ENCODE measurements around the gene NAPB.
"Not testable (repeated sequence)": the region's sequence is repeated elsewhere in the genome, so short reads cannot be mapped to it uniquely, and the experiment has no call there.

Gene NAPB

DNA sequence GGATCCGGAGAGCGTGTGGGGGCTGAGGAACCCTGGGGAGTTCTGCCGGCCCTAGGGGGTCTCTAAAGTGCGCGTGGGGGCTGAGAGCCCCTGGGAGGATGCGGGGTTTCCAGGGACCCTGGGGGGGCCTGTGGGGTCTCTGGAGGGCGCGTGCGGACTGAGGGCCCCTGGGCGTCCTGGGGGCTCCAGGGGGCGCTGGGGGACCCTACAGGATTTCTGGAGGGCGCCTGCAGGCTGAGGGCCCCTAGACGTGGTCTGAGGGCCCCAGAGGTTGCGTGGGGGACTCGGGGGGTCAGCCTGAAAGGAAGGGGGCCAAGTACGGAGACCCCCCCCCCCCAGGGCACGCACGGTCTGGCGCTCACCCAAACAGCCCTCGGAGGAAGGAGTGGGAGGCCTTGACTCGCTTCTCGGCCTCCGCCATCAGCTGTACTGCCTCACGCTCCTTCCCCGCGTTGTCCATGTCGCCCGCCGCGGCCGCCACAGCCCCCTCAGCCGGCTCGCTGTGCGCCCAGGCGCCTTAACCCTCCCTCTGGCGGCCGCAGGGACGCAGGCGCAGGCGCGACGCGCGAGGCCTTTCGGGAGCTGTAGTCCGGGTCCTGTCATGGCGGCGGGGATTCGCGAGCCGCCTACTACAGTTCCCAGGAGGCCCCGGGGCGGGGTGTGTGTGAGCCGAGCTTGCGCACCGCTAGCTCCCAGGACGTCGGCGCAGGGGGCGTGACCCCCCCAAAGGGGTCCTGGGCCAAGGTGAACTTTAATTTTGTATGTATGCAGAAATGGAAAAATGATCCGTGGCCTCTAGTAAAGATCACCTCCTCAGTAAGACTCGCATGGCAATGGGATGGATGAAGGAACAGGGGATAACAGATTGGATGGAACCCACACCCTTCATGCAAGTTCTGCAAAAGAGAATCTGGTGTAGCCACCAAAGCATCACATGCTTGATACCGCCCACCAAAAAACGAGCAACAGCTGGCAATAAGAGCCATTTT, at the start of gene NAPB:
TSS of gene NAPB (minus strand) at position 546 of the 989 bp plus-strand sequence. CDS start at position 460, 86 bp downstream.
- DNase-seq (ENCODE audit: low read depth in 2 of 2), result peak; percentile 81 to 89

DNA sequence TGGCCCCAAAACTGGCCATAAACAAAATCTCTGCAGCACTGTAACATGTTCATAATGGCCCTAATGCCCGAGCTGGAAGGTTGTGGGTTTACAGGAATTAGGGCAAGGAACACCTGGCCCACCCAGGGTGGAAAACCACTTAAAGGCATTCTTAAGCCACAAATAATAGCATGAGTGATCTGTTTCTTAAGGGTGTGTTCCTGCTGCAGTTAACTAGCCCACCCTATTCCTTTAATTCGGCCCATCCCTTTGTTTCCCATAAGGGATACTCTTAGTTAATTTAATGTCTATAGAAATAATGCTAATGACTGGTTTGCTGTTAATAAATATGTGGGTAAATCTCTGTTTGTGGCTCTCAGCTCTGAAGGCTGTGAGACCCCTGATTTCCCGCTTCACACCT, 45.7 kb upstream of the NAPB start:
- DNase-seq (ENCODE audit: low read depth in 2 of 2), result not testable (repeated sequence)

DNA sequence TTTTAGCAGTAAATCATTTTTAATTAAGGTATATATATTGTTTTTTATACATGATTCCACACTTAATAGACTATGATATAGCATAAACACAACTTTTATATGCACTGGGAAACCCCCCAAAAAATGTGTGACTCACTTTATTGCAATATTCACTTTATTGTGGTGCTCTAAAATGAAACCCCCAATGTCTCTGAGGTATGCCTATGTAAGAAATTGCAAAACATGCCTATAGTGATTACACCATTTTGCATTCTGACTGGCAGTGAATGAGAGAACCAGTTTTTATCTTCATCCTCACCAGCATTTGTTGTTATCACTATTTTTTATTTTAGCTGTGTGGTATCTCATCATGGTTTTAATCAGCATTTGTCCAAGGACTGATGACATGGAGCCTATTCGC, 39.9 kb upstream of the NAPB start:
- DNase-seq (ENCODE audit: low read depth in 2 of 2), result no peak

DNA sequence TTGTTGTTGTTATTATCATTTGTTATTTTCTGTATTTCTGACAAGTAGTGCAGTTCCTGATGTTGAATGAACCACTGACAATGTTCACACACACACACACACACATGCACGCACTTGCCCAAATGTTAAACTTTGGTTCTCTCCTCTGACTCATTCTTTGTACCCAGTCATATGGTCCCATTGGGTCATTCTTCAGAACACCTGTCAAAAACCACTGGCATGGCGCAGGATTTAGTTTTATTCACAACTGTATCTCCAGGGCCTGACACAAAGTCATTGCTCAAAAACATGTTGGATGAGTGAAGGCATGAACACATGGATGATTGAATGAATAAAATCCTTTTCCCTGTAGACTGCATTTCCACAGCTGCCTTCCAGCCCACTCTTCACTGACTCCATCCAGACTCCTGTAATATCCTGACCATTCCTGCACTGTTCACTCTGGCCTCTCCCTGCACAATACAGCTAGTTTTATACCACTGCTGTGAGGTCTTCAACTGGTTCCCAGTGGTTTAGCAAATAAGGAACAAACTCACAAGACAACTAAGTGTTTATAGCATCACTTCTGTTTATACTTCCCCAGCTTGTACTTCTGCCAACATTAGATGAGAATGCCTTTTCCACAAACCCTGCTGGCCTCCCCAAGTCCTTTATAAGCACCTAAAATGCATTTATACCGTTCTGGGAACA, 38.3 kb upstream of the NAPB start:
- DNase-seq (ENCODE audit: low read depth in 2 of 2), result no peak

DNA sequence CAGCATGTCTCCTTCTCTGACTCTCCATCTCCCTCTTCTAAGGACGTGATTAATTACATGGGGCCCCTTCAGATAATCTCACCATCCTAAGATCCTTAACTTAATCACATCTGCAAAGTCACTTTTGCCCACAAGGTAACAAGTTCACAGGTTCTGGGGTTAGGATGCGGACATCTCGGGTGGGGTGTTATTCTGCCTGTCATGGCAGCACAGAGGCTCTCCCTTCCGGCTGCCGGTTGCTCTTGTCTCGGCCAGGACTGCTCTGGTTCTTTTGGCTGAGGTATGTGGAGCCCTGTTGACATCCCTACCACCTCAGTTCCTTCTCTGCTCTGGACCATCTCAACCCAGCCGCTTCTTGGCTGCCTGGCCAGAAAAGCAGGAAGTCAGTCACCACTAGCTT, 35.6 kb upstream of the NAPB start:
- no peak for DNase-seq (ENCODE audit: low read depth in 2 of 2)

DNA sequence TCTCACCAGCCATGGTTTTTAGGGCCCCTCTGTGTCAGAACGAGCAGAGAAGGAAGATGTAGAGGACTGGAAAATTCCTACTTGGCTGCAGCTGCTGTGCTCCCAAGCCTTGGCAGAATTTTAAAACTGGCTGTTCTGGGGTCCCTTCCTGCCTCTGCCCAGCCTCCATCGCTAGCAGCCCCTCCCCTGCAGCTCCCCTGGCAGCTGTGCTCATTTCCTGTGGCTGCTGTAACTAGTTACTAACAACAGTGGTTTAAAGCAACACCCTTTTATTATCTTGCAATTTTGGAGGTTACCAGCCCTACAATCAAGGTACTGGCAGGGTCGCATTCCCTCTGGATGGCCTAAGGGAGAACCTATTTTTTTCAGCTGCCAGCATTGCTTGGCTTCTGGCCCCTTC, 35.1 kb upstream of the NAPB start:
- DNase-seq (ENCODE audit: low read depth in 2 of 2), result no peak

DNA sequence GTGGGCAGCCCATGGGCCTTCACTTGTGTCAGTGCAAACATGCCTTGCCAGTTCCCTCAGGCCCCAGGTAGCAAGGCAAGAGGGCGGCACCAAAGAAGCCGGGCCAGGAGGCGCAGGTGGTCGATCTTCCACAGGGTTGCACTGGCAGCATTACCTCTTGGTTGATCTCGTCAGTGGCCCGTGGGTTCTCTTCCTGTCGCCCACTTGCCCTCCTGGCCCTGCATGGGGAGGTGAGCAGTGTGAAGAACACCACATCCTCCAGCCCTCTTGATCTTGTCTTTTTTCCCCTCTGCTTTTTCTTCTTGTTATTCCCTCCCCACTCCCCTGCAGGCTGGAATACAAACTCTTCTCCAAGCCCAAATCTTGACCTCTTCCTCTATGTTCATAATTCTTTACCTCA, 34.4 kb upstream of the NAPB start:
- DNase-seq (ENCODE audit: low read depth in 2 of 2), result no peak

DNA sequence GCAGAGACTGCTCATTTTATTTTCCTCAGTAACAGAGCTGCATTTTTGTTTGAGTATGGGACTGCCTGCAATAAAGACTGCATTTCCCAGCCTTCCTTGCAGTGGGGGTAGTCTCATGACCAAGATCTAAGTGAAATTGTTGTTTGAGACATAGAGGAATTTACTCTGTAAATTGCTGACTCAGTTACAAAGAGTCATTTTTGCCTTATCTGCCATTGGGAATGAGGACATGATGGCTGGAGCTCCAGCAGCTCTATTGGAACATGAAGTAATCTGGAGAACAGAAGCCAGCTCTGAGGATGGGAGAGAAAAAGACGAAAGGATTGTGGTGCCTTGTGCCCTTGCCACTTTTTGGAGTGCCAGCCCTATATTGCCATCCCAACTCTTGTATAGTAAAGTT, 33.5 kb upstream of the NAPB start:
- DNase-seq (ENCODE audit: low read depth in 2 of 2), result no peak

DNA sequence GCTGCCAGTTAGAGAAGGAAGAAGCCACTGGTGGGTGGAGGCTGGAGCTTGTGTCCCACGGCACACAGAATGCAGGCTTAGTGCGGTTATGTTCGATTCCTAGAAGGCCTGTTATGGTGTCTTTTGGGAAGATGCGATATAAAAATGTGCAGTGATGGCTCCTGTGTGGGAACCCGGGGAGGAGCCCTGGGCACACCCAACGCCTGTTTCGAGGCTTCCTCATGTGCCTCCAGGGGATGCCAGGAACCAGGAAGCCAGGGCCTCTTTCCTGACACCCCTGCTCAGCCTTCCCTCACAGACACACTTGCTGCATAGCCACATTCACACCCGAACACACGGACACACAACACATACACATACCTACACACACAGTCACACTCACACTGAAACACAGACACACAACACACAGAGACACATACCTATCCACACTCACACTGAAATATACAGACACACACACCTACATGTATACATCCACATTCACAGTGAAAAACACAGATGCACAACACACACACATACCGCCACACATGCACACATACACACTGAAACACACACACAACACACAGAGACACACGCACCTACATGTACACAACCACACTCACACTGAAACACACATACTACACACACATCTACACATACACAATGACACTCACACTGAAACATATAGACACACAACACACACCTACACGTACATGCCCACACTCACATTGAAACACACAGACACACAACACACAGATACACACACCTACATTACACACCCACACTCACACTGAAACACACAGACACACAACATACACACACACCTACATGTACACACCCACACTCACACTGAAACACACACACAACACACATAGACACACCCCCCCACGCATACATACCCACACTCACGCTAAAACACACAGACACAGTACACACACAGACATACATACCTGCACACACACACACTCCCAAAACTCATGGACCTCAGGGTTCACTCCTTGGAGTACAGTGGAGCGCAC, 32.6 kb upstream of the NAPB start:
- no peak for DNase-seq (ENCODE audit: low read depth in 2 of 2)

DNA sequence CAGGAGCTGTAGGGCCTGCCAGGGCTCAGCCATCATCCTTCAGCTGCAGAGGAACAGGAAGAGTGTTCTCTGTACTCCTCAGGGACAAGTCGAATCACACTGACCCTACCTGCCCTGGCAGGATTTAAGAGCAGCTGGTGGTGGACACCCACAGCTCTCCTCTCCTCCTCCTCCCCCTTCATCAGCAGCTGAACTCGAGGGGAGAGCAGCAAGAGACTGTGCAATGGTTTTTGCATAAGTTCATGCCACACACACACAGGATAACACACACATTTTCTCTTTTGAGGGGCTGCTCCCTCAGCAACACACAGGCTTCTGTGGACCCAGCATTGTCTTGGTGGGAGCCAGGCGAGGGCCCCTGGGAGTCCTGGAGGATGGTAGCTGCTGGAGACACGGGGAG, 31.5 kb upstream of the NAPB start, which contains the start of gene CST11:
TSS of gene CST11 (minus strand) at position 101 of the 400 bp plus-strand sequence. CDS start at position 36, 65 bp downstream.
- no peak for DNase-seq (ENCODE audit: low read depth in 2 of 2)

DNA sequence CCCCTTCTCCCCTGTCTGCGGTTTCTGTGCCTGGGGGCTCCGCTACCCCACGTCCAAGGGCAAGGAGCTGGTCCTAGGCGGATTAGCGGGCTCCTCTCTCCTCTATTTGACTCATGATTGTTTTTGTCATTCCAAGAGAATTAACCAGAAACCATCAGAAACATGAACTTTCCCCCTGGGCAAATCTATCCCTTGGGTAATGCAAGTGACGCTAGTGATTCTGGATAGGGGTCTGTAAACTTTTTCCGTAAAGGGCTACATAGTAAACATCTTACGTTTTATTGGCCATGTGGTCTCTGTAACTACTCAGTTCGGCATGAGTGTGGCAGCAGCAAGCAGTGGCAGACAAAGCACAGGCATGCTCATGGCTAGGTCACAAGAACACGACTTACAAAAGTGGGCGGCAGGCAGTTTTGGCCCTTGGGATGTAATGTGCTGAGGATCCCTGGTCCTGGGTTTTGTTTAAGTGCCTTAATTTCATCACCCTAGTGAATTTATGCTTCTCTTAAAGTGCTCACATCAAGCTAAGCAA, 30.7 kb upstream of the NAPB start:
- DNase-seq (ENCODE audit: low read depth in 2 of 2), result no peak

DNA sequence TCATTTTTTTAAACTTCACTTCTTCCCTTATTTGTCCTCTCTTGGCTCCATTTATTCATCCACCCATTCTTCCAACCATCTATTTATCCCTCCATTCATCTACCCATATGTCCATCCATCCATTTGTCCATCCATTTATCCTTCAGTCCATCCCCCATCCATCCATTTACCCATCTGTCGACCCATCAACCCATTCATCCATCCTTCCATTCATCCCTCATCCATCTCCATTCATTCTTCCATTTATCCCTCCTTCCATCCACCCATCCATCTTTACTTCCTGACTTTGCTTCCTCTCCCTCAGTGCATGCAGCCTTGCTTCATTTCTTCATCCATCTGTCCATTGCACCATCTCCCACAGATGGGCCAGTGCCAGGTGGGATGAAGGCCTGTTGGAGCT, 29.6 kb upstream of the NAPB start:
- DNase-seq (ENCODE audit: low read depth in 2 of 2), result no peak

DNA sequence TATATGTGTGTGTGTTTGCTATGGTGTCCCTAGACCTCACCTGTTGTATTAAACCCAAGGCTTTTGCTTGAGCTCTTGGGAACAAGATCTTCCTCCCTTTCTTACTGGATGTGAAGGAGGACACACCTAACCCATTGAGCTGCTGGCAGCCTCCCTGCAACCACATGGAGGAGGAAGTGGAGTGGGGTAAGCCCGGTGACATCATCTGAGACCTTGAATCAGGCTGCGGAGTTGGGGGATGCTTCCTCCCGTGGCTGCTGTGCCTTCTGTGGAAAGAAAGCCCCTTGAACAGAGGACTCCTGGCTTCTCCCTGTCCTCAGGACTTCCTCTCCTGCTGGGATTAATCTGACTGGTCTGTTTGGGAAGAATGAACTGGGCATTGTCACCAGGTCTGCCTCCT, 28.1 kb upstream of the NAPB start:
- no peak for DNase-seq (ENCODE audit: low read depth in 2 of 2)

DNA sequence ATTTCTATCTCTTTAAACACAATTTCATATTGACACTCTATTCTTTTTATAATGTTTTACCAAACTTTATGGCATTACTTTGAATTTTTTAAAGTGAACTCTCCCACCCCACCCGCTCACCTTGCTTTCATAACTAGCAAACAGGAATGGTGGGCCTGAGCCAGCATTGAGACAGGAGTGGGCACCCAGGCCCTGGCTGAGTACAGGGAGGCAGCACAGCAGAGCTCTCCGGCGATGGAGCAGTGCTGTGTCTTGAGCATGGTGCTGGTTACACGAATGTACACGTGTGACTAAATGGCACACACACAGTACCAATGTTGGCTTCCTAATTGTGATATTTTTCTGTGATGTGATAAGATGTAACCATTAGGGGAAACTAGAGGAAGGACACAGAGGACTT, 26.9 kb upstream of the NAPB start:
- no peak for DNase-seq (ENCODE audit: low read depth in 2 of 2)

DNA sequence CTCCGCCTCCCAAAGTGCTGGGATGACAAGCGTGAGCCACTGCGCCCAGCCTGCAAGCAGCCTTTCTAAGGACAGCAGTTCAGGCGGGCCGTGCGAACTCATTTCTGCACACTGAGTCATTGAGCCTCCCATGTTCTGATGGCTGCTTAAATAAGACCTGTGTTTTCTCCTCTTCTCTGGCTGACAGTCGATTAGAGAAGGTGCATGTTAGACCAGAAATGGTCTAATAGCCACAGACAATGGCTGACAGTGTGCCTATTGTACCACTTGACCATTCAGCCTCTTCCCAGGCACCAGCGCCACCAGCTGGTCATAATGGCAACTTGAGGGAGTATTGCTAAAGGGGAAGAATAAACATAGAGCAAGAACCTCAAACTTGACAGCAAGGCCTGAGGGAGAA, 25.2 kb upstream of the NAPB start:
- DNase-seq (ENCODE audit: low read depth in 2 of 2), result no peak

DNA sequence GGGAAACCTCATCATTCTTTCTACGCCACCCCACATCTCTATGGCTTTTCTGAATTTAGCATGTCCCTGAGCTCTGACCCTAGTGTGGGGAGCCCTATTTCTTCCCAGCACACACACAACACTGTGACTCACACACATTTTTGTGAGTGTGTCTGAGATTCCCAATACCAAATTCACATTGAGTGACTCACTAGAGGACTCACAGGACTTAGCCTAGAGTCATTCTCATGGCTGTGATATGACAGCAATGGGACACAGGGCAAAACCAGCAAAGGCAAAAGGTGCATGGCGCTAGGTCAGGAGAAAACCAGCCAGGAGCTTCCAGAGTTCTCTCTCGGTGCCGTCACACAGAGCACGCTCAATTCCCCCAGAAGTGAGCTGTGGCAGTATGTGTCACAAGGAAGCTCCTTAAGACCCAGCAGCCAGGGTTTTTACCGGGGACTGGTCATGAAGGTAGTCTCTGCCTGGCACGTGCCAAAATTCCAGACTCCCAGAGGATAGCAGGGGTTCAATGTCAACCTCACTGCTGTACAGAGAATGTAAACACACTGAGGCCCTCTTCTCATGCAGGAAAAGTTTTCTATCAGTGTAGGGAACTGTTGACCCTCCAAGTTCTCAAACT, 24.4 kb upstream of the NAPB start:
- DNase-seq (ENCODE audit: low read depth in 2 of 2), result no peak

DNA sequence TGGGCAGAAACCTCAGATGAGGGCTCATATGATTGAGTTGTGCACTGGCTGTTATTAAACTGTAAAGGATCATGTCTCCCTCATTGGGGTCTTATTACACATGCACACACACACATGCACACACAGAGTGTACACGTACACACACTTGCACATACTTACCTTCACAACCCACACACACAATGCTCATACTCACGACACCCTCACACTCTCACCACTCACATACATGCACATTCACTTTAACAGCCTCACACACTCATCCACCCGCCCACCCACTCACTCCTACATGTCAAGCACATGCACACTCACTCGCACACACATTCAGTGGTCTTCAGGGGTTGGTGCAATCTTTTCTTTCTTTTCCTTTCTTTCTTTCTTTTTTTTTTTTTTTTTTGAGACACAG, 23.6 kb upstream of the NAPB start:
- no peak for DNase-seq (ENCODE audit: low read depth in 2 of 2)

DNA sequence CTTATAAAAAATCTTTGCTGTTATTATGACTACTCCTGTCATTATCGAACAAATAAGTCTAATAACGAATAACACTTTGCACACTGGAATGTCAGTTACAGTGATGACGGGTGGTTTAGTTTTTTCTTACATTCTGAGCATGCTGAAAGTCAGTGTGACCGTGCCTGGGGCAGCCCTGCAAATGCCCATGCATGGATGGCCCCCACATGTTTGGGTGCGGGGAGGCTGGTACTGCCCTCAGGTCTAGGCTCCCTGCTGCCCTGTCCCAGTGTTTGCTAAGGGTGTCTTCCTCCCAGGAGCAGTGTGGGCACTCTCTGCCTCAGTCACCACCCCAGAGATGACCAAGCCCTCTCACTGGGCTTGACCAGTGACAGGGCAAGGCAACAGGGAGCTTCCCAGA, 21.1 kb upstream of the NAPB start:
- no peak for DNase-seq (ENCODE audit: low read depth in 2 of 2)

DNA sequence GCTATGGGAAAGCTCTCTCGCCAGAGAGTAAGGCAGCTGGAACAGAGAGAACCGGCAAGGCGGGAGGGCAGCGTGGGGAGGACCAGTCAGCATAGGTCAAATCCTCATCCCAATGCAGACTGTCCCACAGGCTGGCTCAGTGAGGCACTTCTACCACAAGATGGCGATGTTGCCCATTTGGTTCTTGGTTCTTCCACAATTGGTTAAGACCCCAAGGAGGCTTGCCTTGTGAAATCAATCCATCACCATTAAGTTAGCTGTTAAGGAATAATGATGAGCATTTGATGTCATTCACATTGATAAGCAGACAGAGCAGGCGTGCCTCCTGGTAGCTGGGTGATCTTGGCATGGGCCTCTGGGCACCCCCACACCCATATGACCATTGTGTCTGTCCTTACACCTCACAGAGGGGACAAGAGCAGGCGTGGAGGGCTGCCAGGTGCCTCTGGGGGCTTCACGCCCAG, 20.6 kb upstream of the NAPB start:
- peak; percentile 23 to 24 for DNase-seq (ENCODE audit: low read depth in 2 of 2)

DNA sequence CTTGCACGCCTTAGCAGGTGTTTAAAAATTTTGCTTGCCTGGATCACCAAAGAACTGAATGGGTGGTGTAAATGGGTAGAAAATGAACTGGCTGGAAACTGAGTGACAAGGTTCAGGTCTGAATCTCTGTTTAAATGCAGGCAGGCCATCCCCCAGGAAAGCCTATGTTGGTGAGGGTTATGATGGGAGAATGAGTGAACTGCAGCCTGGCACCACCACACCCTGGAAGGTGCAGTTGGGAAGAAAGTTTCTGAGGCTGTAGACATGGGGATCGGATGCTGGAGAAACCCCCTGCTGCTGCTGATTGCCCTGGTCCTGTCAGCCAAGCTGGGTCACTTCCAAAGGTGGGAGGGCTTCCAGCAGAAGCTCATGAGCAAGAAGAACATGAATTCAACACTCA, 18.7 kb upstream of the NAPB start:
- DNase-seq (ENCODE audit: low read depth in 2 of 2), result no peak

DNA sequence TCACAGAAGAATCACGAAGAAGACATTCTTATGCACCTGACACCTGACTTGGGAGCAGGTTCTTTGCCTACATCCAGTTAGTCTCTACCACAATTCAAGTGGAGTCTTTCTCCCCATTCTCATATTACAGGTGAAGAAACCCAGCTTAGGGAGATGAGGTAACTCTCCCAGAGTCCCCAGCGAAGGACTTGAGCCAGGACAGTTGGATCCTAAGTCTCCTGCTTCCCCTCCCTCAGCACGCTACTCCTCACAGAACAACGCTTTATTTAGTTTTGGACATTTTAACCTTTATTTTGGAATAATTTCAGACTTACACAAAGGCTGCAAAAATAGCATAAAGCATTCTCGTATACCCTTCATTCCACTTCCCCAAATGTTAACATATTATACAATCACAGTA, 17.4 kb upstream of the NAPB start:
- DNase-seq (ENCODE audit: low read depth in 2 of 2), result no peak

Measured in stimulated activated CD8-positive, alpha-beta memory T cell treated with anti-CD3 and anti-CD28 coated beads, Interleukin-2, amount 100 ng/mL, for 1 hour (primary cell).